GM21619 (cell line): ENCODE measurements around the gene TWF2.

Experiments
- ATAC-seq: cut with Tn5 transposase; IDR thresholded peaks from one replicate; pipeline ENCODE4 v1.9.1; 2021; ENCODE audit not compliant: unreplicated experiment

Gene TWF2

GRCh38 chr3:52204337-52205073 lies 34.5 kb downstream of the TWF2 start:
- ATAC-seq, result no peak

GRCh38 chr3:52203701-52204100 lies 35.3 kb downstream of the TWF2 start:
- no peak for ATAC-seq

- ATAC-seq, result no peak
Measured at GRCh38 chr3:52202384-52203077, 36.4 kb downstream of the TWF2 start.

- no peak for ATAC-seq
Measured at GRCh38 chr3:52200981-52201679, 37.8 kb downstream of the TWF2 start.

- ATAC-seq, result no peak
Measured at GRCh38 chr3:52198643-52199608, 40.0 kb downstream of the TWF2 start.

GRCh38 chr3:52197842-52198625 lies 40.9 kb downstream of the TWF2 start, which contains the start of gene ALAS1:
TSS of gene ALAS1 (plus strand) at chr3:52198160. CDS start at chr3:52199242, 1,082 bp downstream.
- peak; percentile 81 for ATAC-seq

- no peak for ATAC-seq
Measured at GRCh38 chr3:52197499-52197841, 41.5 kb downstream of the TWF2 start.

GRCh38 chr3:52196977-52197376 lies 42.0 kb downstream of the TWF2 start:
- ATAC-seq, result no peak

GRCh38 chr3:52195823-52196331 lies 43.1 kb downstream of the TWF2 start:
- ATAC-seq, result no peak

- ATAC-seq, result no peak
Measured at GRCh38 chr3:52195291-52195597, 43.7 kb downstream of the TWF2 start.

- ATAC-seq, result no peak
Measured at GRCh38 chr3:52194485-52195290, 44.3 kb downstream of the TWF2 start.

- ATAC-seq, result no peak
Measured at GRCh38 chr3:52193065-52193464, 45.9 kb downstream of the TWF2 start.

- ATAC-seq, result no peak
Measured at GRCh38 chr3:52191663-52192062, 47.3 kb downstream of the TWF2 start.

GRCh38 chr3:52190294-52191074 lies 48.5 kb downstream of the TWF2 start:
- ATAC-seq, result no peak

GRCh38 chr3:52188556-52188955 lies 50.4 kb downstream of the TWF2 start:
- ATAC-seq, result no peak

GRCh38 chr3:52186729-52187128 lies 52.2 kb downstream of the TWF2 start:
- no peak for ATAC-seq

- no peak for ATAC-seq
Measured at GRCh38 chr3:52185837-52186236, 53.1 kb downstream of the TWF2 start.

- ATAC-seq, result no peak
Measured at GRCh38 chr3:52185311-52185710, 53.6 kb downstream of the TWF2 start.
